Muscle of leg (tissue), 11 donors: ENCODE results near the gene AARS2. TPM values are rescaled to one million over a fixed set of nuclear protein-coding genes. Genes with fewer than 3 reads are reported as not detected.

Experiments used
- DNase-seq: peaks from one replicate; pipeline ENCODE4 v3.0.0; 2013
- H3K27ac ChIP-seq: one replicate; pipeline ENCODE4 v1.5.1; 2013; ENCODE audit warnings: mild to moderate bottlenecking, low read length, control low read depth
- H3K27me3 ChIP-seq: one replicate; pipeline ENCODE4 v1.6.1; 2013; ENCODE audit warnings: low read length; ENCODE audit not compliant: control insufficient read depth, insufficient read depth
- H3K36me3 ChIP-seq: one replicate; pipeline ENCODE4 v1.6.1; 2013; ENCODE audit warnings: low read length; ENCODE audit not compliant: control insufficient read depth, insufficient read depth
- H3K4me1 ChIP-seq: one replicate; pipeline ENCODE4 v1.6.1; 2013; ENCODE audit warnings: low read length; ENCODE audit not compliant: control insufficient read depth, insufficient read depth
- H3K4me3 ChIP-seq: one replicate; pipeline ENCODE4 v1.5.1; 2013; ENCODE audit warnings: low read length, control low read depth
- H3K9me3 ChIP-seq: replicated peaks from 2 replicates; pipeline ENCODE4 v1.6.1; 2013; ENCODE audit warnings: low read depth, low read length; ENCODE audit not compliant: control insufficient read depth
- WGBS: methylation state at CpG from one replicate; pipeline ENCODE4 v1.1.5; 2013; ENCODE audit warnings: missing lambda C conversion rate; ENCODE audit not compliant: insufficient coverage; 5-methylcytosine and 5-hydroxymethylcytosine counted together
- polyA plus RNA-seq, 8 donors: library from polyadenylated mRNA; unstranded; fragments of 120-200 nt; gene quantifications; one replicate each; pipeline versions ENCODE4 v1.2.1 to v1.2.3, GENCODE V29; 2013; ENCODE audit warnings: inconsistent platforms in 1 of 8, low replicate concordance in 1 of 8; ENCODE audit not compliant: insufficient read length in 8 of 8, insufficient read depth in 1 of 8
- total RNA-seq: library from RNA; stranded (reverse); fragments of 120-200 nt; gene quantifications from one replicate; pipeline ENCODE4 v1.2.4, GENCODE V29; 2013

Gene AARS2
- total and polyA plus RNA-seq, 9 donors: 8.1 to 11.9 (median 9.6) TPM

DNA sequence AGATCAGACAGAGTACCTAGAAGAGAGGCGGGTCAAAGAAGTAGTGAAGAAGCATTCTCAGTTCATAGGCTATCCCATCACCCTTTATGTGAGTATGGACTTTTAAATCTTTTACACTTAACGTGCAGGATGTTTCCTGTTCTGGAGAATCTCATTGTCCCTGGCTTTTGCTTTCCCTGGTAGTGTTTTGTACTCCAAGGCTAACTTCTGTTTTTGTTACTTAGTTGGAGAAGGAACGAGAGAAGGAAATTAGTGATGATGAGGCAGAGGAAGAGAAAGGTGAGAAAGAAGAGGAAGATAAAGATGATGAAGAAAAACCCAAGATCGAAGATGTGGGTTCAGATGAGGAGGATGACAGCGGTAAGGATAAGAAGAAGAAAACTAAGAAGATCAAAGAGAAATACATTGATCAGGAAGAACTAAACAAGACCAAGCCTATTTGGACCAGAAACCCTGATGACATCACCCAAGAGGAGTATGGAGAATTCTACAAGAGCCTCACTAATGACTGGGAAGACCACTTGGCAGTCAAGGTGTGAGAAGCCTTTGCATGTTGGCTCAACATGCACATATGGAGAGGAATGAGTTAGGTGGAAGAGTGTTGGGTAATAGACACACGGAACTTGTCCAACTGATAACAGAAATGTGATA is 63.0 kb downstream of the AARS2 start:
- Histone ChIP-seq H3K9me3 (no peaks in the 10 kb centered on the region), H3K4me3 (no peak overlapping the region), H3K27me3 (no peaks in the 10 kb centered on the region), H3K4me1 (peaks cover 18% of the 10 kb centered on the region), H3K27ac (no peak overlapping the region), H3K36me3 (peaks cover 67% of the 10 kb centered on the region)
- 50% methylated on average over 1 of the region's 6 CpGs for WGBS
- DNase-seq: no peak

Other genes with a start within 250 kb of the AARS2 start
- 55.0 TPM for gene MRPL14, start 185.9 kb downstream of the AARS2 start, total RNA-seq
- 10 to 100 TPM; 36.7 to 44.3 (median 40.4) TPM for gene MRPL14, start 185.9 kb downstream of the AARS2 start, polyA plus RNA-seq
- gene TMEM63B, start 185.8 kb downstream of the AARS2 start, total RNA-seq: 8.6 TPM
- 10 to 100 TPM; 12.6 to 22.2 (median 18.9) TPM for gene TMEM63B, start 185.8 kb downstream of the AARS2 start, polyA plus RNA-seq
- 0.18 TPM for gene CAPN11, start 154.5 kb downstream of the AARS2 start, total RNA-seq
- gene CAPN11, start 154.5 kb downstream of the AARS2 start, polyA plus RNA-seq: under 1 TPM; 0.13 to 0.54 (median 0.29) TPM
- gene MYMX, start 96.4 kb downstream of the AARS2 start, total RNA-seq: 12.4 TPM
- gene MYMX, start 96.4 kb downstream of the AARS2 start, polyA plus RNA-seq: 10 to 100 TPM; 21.1 to 31.2 (median 26.8) TPM
- 27.8 TPM for gene SLC29A1, start 89.8 kb downstream of the AARS2 start, total RNA-seq
- gene SLC29A1, start 89.8 kb downstream of the AARS2 start, polyA plus RNA-seq: 10 to 100 TPM; 60.7 to 94.2 (median 73.5) TPM
- 1,001 TPM for gene HSP90AB1, start 66.2 kb downstream of the AARS2 start, total RNA-seq
- gene HSP90AB1, start 66.2 kb downstream of the AARS2 start, polyA plus RNA-seq: 1,000 to 10,000 TPM in 5 of 8 donors, 100 to 1,000 TPM in 3; 842 to 1,095 (median 1,023) TPM
- gene SLC35B2, start 55.8 kb downstream of the AARS2 start, total RNA-seq: 27.6 TPM
- 10 to 100 TPM; 29.2 to 42.4 (median 34.8) TPM for gene SLC35B2, start 55.8 kb downstream of the AARS2 start, polyA plus RNA-seq
- 4.5 TPM for gene NFKBIE, start 47.8 kb downstream of the AARS2 start, total RNA-seq
- gene NFKBIE, start 47.8 kb downstream of the AARS2 start, polyA plus RNA-seq: 1 to 10 TPM; 3.2 to 7.7 (median 5.4) TPM
- 0.09 TPM for gene TMEM151B, start 42.9 kb downstream of the AARS2 start, total RNA-seq
- gene TMEM151B, start 42.9 kb downstream of the AARS2 start, polyA plus RNA-seq: under 1 TPM; 0.13 to 0.48 (median 0.31) TPM
- not detected for gene SPATS1, start 29.3 kb upstream of the AARS2 start, total RNA-seq
- not detected for gene SPATS1, start 29.3 kb upstream of the AARS2 start, polyA plus RNA-seq
- 27.5 TPM for gene CDC5L, start 74.4 kb upstream of the AARS2 start, total RNA-seq
- gene CDC5L, start 74.4 kb upstream of the AARS2 start, polyA plus RNA-seq: 10 to 100 TPM; 18.6 to 28.0 (median 23.8) TPM